ENCODE measurements around the gene ENKUR. TPM values are rescaled to one million over a fixed set of nuclear protein-coding genes. Genes with fewer than 3 reads are reported as not detected.

The ENKUR gene
- total RNA-seq, 1 donor from 2014 or later: not detected

DNA sequence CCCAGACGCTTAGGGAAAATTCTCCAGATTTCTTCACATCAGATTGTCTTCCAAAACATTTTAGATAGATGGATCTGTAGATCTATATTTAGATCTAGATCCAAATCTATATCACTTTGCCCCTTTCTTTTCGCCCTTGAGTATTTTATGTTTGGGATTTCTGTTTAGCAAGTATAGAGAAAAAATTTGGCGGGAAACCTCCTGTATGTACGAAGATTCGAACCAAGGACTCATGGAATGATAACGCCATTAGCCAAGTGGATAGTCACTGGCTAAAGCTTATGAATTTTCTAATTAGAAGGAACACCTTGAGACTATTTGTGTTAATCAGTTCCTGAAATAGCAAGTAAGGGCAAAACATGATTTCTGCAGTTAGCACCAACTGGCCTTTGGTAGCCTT is 1.7 kb upstream of the ENKUR start:
- Histone ChIP-seq H3K27ac (no peak overlapping the region), H3K9me3 (ENCODE audit: low read depth) (no peaks in the 10 kb centered on the region), H3K4me1 (peaks cover 10% of the 10 kb centered on the region), H4K20me1 (ENCODE audit: low read depth) (no peaks in the 10 kb centered on the region), H3K4me3 (peak overlapping the region; percentile 52), H3K4me2 (peak overlapping the region; percentile 76), H2AFZ (replicated peaks) (peak overlapping the region; percentile 79), H3K27me3 (no peaks in the 10 kb centered on the region), H3K9ac (no peak overlapping the region), H3K36me3 (no peaks in the 10 kb centered on the region), H3F3A (ENCODE audit: low read depth) (peaks cover 26% of the 10 kb centered on the region), H3K79me2 (ENCODE audit: low read depth) (peaks cover 25% of the 10 kb centered on the region)
- H3K9me3 Mint-ChIP-seq: peaks cover 6% of the 10 kb centered on the region
- H3K4me1 Mint-ChIP-seq: peaks cover 31% of the 10 kb centered on the region
- H3K27me3 Mint-ChIP-seq (ENCODE audit: insufficient read depth, low read depth): peaks cover 3% of the 10 kb centered on the region
- peaks cover 14% of the 10 kb centered on the region for H3K36me3 Mint-ChIP-seq
- TF ChIP-seq EZH2 (IDR thresholded peaks at IDR 0.05) (no peak), EZH2phosphoT487 (IDR thresholded peaks at IDR 0.05) (no peak)
- TF ChIP-seq, protein P1, sequence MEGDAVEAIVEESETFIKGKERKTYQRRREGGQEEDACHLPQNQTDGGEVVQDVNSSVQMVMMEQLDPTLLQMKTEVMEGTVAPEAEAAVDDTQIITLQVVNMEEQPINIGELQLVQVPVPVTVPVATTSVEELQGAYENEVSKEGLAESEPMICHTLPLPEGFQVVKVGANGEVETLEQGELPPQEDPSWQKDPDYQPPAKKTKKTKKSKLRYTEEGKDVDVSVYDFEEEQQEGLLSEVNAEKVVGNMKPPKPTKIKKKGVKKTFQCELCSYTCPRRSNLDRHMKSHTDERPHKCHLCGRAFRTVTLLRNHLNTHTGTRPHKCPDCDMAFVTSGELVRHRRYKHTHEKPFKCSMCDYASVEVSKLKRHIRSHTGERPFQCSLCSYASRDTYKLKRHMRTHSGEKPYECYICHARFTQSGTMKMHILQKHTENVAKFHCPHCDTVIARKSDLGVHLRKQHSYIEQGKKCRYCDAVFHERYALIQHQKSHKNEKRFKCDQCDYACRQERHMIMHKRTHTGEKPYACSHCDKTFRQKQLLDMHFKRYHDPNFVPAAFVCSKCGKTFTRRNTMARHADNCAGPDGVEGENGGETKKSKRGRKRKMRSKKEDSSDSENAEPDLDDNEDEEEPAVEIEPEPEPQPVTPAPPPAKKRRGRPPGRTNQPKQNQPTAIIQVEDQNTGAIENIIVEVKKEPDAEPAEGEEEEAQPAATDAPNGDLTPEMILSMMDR (IDR thresholded peaks at IDR 0.05): no peak
- H3K4me3 Mint-ChIP-seq: peak overlapping the region; percentile 97
- no peak for DNase-seq (ENCODE audit: low spot score)
- H3K27ac Mint-ChIP-seq: peak overlapping the region; percentile 100

DNA sequence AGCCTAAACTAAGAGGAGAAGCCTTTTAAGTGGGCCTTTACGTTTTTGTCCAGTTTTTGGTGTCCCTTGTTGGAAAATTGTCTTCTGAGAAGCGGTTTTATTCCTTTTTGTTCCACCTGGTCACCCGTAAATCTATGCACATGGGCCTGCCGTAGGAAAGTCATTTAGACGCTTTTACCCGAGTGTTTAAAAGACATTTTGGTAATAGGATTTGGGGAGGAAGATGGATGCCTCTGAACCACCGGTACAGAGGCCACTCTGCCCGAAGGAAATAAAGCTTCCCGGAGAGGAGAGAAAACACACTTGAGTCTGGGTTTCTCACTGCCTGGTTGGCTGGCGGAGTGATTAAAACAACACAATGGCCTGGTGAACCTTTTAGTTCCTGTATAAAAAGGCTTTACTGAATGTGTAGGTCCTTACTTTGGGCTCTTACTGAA is 1.2 kb upstream of the ENKUR start:
- H3K36me3 Mint-ChIP-seq: peaks cover 15% of the 10 kb centered on the region
- H3K4me2 ChIP-seq: peak overlapping the region; percentile 76
- H3K9me3 ChIP-seq (ENCODE audit: low read depth): no peaks in the 10 kb centered on the region
- H3K9me3 Mint-ChIP-seq: peaks cover 6% of the 10 kb centered on the region
- peaks cover 3% of the 10 kb centered on the region for H3K27me3 Mint-ChIP-seq (ENCODE audit: insufficient read depth, low read depth)
- peaks cover 10% of the 10 kb centered on the region for H3K4me1 ChIP-seq
- H3K36me3 ChIP-seq: no peaks in the 10 kb centered on the region
- TF ChIP-seq EZH2 (IDR thresholded peaks at IDR 0.05) (peak; percentile 33), EZH2phosphoT487 (IDR thresholded peaks at IDR 0.05) (peak; percentile 39)
- TF ChIP-seq, protein P1 (IDR thresholded peaks at IDR 0.05): no peak
- no peaks in the 10 kb centered on the region for H3K27me3 ChIP-seq
- H3K4me3 ChIP-seq: peak overlapping the region; percentile 52
- H3K9ac ChIP-seq: peak overlapping the region; percentile 6
- no peaks in the 10 kb centered on the region for H4K20me1 ChIP-seq (ENCODE audit: low read depth)
- H3K27ac Mint-ChIP-seq: peak overlapping the region; percentile 100
- H3K27ac ChIP-seq: peak overlapping the region; percentile 74
- peaks cover 26% of the 10 kb centered on the region for H3F3A ChIP-seq (ENCODE audit: low read depth)
- peak overlapping the region; percentile 97 for H3K4me3 Mint-ChIP-seq
- H2AFZ ChIP-seq (replicated peaks): peak overlapping the region; percentile 79
- H3K79me2 ChIP-seq (ENCODE audit: low read depth): peaks cover 25% of the 10 kb centered on the region
- DNase-seq (ENCODE audit: low spot score): peak; percentile 63
- H3K4me1 Mint-ChIP-seq: peaks cover 31% of the 10 kb centered on the region

DNA sequence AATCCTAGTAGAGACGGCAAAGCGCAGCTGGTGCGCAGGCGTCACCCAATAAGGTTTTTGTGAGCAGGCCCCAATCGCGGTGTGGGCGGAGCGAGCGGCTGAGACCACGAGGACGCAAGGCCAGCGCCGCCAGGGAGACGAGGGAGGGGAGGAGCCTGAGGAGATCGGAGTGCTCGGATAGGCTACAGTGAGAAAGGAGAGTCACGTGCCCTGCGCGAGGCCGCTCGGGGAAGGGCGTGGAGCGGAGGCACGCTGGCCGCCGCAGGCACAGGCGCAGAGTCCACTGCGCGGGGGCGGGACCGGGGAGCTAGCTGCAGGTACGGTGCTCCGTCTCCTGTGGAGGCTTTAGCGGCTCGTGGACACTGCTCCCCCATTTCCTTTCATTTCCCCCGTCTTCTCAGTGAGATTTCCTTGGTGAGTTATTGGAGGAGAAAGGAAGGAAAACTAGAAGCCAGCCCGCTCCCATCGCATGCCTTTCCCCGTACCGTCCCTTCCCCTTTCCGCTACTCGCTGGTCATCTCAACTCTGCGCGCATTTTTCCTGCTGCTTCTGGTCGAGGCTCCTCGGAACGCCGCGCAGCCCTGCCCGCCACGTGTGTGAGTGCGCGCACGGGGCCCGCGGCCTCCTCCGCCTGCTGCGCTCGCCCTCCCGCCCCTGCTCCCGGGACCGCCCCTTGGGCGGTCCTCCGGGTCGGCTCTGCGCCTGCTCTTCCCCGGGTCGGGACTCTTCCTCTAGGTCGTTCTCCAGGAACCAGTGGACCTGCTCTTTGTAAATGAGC is 607 bp upstream of the ENKUR start, which contains the start of gene THNSL1:
Gene THNSL1, plus strand, starts transcription at position 237 of the 778 bp plus-strand sequence. CDS start 6,612 bp downstream, outside the sequence.
- H3K36me3 Mint-ChIP-seq: peaks cover 11% of the 10 kb centered on the region
- H3K9me3 ChIP-seq (ENCODE audit: low read depth): no peaks in the 10 kb centered on the region
- H3K27me3 Mint-ChIP-seq (ENCODE audit: insufficient read depth, low read depth): peaks cover 3% of the 10 kb centered on the region
- peak within 1 kb of the TSS; percentile 100 for H3K27ac Mint-ChIP-seq
- H2AFZ ChIP-seq (replicated peaks): peak within 1 kb of the TSS; percentile 79
- H3K79me2 ChIP-seq (ENCODE audit: low read depth): peaks cover 25% of the 10 kb centered on the region
- H3K36me3 ChIP-seq: no peaks in the 10 kb centered on the region
- peak; percentile 99 for DNase-seq (ENCODE audit: low spot score)
- TF ChIP-seq, protein P1 (IDR thresholded peaks at IDR 0.05): no peak
- TF ChIP-seq EZH2phosphoT487 (IDR thresholded peaks at IDR 0.05): peak; percentile 46
- TF ChIP-seq EZH2 (IDR thresholded peaks at IDR 0.05): no peak
- peaks cover 31% of the 10 kb centered on the region for H3K4me1 Mint-ChIP-seq
- H4K20me1 ChIP-seq (ENCODE audit: low read depth): no peaks in the 10 kb centered on the region
- H3K4me3 Mint-ChIP-seq: peak within 1 kb of the TSS; percentile 97
- H3K4me1 ChIP-seq: peaks cover 10% of the 10 kb centered on the region
- peak within 1 kb of the TSS; percentile 74 for H3K27ac ChIP-seq
- H3F3A ChIP-seq (ENCODE audit: low read depth): peaks cover 26% of the 10 kb centered on the region
- peak within 1 kb of the TSS; percentile 76 for H3K4me2 ChIP-seq
- H3K27me3 ChIP-seq: no peaks in the 10 kb centered on the region
- peak within 1 kb of the TSS; percentile 6 for H3K9ac ChIP-seq
- peak within 1 kb of the TSS; percentile 52 for H3K4me3 ChIP-seq
- H3K9me3 Mint-ChIP-seq: peaks cover 6% of the 10 kb centered on the region

Measured in neural progenitor cell (in vitro differentiated cells).